HuH-7.5 (cell line): ENCODE measurements around the gene REEP3.
"Not testable (repeated sequence)": the region's sequence is repeated elsewhere in the genome, so short reads cannot be mapped to it uniquely, and the experiment has no call there.

ENCODE experiments used
- DNase-seq: peaks from one replicate; pipeline ENCODE4 v3.0.0; 2011; ENCODE audit warnings: low spot score

REEP3 gene

GRCh38 chr10:63630085-63630930 lies 109.1 kb downstream of the REEP3 start:
- DNase-seq, result peak; percentile 48

GRCh38 chr10:63630931-63631680 lies 109.9 kb downstream of the REEP3 start:
- no peak for DNase-seq

- DNase-seq, result no peak
These were observed 110.8 kb downstream of the REEP3 start for GRCh38 chr10:63631991-63632390.

- peak; percentile 22 for DNase-seq
These were observed 112.7 kb downstream of the REEP3 start for GRCh38 chr10:63633677-63634487.

GRCh38 chr10:63634488-63635065 lies 113.4 kb downstream of the REEP3 start:
- no peak for DNase-seq

GRCh38 chr10:63636812-63637211 lies 115.6 kb downstream of the REEP3 start:
- no peak for DNase-seq

GRCh38 chr10:63637901-63638327 lies 116.7 kb downstream of the REEP3 start:
- no peak for DNase-seq

GRCh38 chr10:63641366-63641765 lies 120.2 kb downstream of the REEP3 start:
- no peak for DNase-seq

- DNase-seq, result no peak
These were observed 120.6 kb downstream of the REEP3 start for GRCh38 chr10:63641799-63642198.

GRCh38 chr10:63642808-63643207 lies 121.6 kb downstream of the REEP3 start:
- no peak for DNase-seq

- DNase-seq, result no peak
These were observed 123.4 kb downstream of the REEP3 start for GRCh38 chr10:63644418-63645142.

GRCh38 chr10:63645195-63645594 lies 124.0 kb downstream of the REEP3 start:
- no peak for DNase-seq

- DNase-seq, result no peak
These were observed 125.3 kb downstream of the REEP3 start for GRCh38 chr10:63646491-63646890.

- DNase-seq, result no peak
These were observed 130.7 kb downstream of the REEP3 start for GRCh38 chr10:63651864-63652263.

GRCh38 chr10:63653747-63654146 lies 132.5 kb downstream of the REEP3 start:
- no peak for DNase-seq

GRCh38 chr10:63657761-63658160 lies 136.6 kb downstream of the REEP3 start:
- DNase-seq, result no peak

GRCh38 chr10:63660941-63661340 lies 139.7 kb downstream of the REEP3 start:
- not testable (repeated sequence) for DNase-seq

- DNase-seq, result no peak
These were observed 140.1 kb downstream of the REEP3 start for GRCh38 chr10:63661347-63661746.

- DNase-seq, result no peak
These were observed 143.2 kb downstream of the REEP3 start for GRCh38 chr10:63664341-63664885.

- not testable (repeated sequence) for DNase-seq
These were observed 143.9 kb downstream of the REEP3 start for GRCh38 chr10:63665006-63665580.
